GM08714 (cell line): Measurements from ENCODE around the gene ARL2BP.

Experiments
- H3K4me3 ChIP-seq: fragments of 200-500 bp; sonication (Bioruptor generic); 2 replicates; pipeline ENCODE4 v1.5.1; 2014; ENCODE audit warnings: mild to moderate bottlenecking, low read length, inconsistent platforms
- ZNF274 ChIP-seq: IDR thresholded peaks from 2 replicates; pipeline ENCODE4 v1.6.1; 2012; ENCODE audit warnings: mild to moderate bottlenecking, low read depth, low read length

ARL2BP gene

GRCh38 chr16:57279780-57280638 lies 35.0 kb downstream of the ARL2BP start:
- TF ChIP-seq ZNF274: no peak
- H3K4me3 ChIP-seq: no peak overlapping the region

GRCh38 chr16:57281791-57282190 lies 36.7 kb downstream of the ARL2BP start:
- H3K4me3 ChIP-seq: no peak overlapping the region
- no peak for TF ChIP-seq ZNF274

- no peak overlapping the region for H3K4me3 ChIP-seq
- TF ChIP-seq ZNF274: no peak
Measured at GRCh38 chr16:57282510-57283213, 37.6 kb downstream of the ARL2BP start.

- no peak overlapping the region for H3K4me3 ChIP-seq
- TF ChIP-seq ZNF274: no peak
Measured at GRCh38 chr16:57283214-57283958, 38.3 kb downstream of the ARL2BP start.

GRCh38 chr16:57283959-57284208 lies 38.8 kb downstream of the ARL2BP start:
- no peak for TF ChIP-seq ZNF274
- no peak overlapping the region; the same call in 1 of the 2 replicates for H3K4me3 ChIP-seq

- TF ChIP-seq ZNF274: no peak
- H3K4me3 ChIP-seq: peak within 1 kb of the TSS; percentile 45; the same call in 1 of the 2 replicates
Measured at GRCh38 chr16:57284209-57284951, 39.3 kb downstream of the ARL2BP start, which contains the start of gene PLLP. PLLP (minus strand) TSS chr16:57284672; CDS start chr16:57284540, 132 bp downstream.

GRCh38 chr16:57284952-57285363 lies 39.9 kb downstream of the ARL2BP start:
- TF ChIP-seq ZNF274: no peak
- peak overlapping the region; percentile 45; the same call in 1 of the 2 replicates for H3K4me3 ChIP-seq

- H3K4me3 ChIP-seq: no peak overlapping the region
- no peak for TF ChIP-seq ZNF274
Measured at GRCh38 chr16:57285379-57285778, 40.3 kb downstream of the ARL2BP start.

- TF ChIP-seq ZNF274: no peak
- H3K4me3 ChIP-seq: no peak overlapping the region
Measured at GRCh38 chr16:57289391-57290257, 44.6 kb downstream of the ARL2BP start.

- no peak for TF ChIP-seq ZNF274
- no peak overlapping the region for H3K4me3 ChIP-seq
Measured at GRCh38 chr16:57297856-57298255, 52.8 kb downstream of the ARL2BP start.

- peak overlapping the region; percentile 72 for H3K4me3 ChIP-seq
- no peak for TF ChIP-seq ZNF274
Measured at GRCh38 chr16:57299009-57299718, 54.1 kb downstream of the ARL2BP start.

GRCh38 chr16:57299719-57300386 lies 54.8 kb downstream of the ARL2BP start:
- no peak for TF ChIP-seq ZNF274

More at GRCh38 chr16:57299719-57300386, 54.8 kb downstream of the ARL2BP start:
- H3K4me3 ChIP-seq: peak overlapping the region; percentile 72
